Superior temporal gyrus (tissue), 1 donor: ENCODE results near the gene CFAP20DC.
A peak's percentile ranks its signal among the peaks of the same experiment; 100 is the strongest.
"Not testable (repeated sequence)": the region's sequence is repeated elsewhere in the genome, so short reads cannot be mapped to it uniquely, and the experiment has no call there.

Experiments used
- DNase-seq: peaks from one replicate; pipeline ENCODE4 v3.0.0-alpha.2; 2016; ENCODE audit errors: extremely low spot score

The CFAP20DC gene

DNA sequence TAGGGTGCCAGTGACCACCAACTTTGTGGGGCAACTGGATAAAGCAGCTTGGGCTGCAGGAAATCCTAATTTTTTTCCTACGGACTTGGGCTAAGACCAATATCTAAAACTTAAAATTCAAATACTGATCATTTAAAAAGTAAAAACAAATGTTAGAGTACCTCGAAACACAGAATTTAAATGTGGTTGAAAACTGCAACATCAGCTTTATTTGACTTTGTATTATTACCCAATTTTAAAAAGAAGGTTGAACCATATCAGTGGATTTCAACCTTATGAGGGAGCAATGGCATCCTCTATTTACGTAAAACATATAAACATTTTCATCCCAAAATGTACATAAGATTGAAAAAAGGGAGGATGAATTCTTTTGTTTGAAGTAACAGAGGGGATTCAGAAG, 26.2 kb downstream of the CFAP20DC start:
- no peak for DNase-seq

DNA sequence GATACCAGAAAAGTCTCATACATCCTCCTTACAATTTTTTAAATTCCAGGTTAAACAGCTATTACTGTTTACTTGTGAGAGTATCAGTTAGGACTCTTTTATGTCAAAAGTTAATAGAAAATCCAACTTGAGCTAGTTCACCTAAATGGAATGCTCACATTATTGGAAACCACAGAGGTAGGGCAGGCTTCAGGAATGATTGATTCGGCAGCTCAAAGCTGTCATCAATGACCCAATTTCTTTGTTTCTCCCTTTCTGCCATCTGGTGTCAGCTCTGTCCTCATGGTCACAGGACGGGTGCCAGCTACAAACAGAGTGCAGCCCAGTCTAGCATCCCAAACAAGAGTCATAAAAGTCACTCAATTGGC, 32.2 kb downstream of the CFAP20DC start:
- no peak for DNase-seq

DNA sequence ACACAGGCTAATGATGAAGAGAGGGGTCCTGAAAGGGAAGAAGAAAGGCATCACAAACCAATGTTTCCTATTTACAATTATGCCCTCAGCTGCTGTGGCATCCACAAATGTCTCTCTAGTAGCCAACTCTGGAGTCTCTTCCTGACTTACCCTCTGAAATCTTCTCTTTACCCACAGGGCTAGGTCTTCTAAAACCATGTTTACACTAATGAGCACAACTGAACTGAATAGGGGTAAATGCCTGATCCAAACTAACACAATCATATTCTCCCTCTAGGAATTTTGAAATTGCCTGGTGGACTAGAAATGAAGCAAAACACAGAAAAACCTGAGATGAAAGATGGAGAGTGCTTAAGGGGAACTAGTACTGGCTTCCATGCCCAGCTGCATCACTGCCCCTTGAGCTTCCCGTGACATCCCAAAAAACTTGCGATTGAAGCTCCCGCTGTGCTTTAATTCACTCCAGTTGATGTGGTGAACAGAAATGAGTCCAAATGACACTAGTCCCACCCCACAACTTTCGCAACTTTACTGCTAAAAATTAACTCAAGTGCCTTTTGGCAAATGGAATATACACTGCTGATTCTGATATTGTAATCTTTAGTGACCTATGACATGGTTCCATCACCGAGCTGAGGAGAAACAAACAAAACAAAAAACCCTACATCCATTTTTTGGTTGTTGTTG, 32.8 kb downstream of the CFAP20DC start:
- no peak for DNase-seq

DNA sequence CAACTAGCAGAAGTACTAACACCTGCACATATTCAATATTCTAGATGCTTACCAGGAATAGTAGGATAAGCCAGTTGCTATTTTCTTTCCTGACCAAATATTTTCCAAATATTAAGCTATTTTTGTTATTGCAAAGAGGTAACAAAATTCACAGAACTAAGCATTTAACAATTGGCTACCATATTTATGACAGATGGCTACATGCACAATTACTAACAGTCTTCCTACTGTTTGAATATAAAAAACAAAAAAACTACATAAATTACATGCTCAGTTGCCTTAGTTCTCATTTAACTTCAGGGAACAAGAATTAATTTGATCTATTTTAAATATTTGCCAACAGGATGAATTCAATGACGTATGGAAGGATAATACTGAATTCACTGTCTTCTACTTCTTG, 36.2 kb downstream of the CFAP20DC start:
- DNase-seq, result no peak

DNA sequence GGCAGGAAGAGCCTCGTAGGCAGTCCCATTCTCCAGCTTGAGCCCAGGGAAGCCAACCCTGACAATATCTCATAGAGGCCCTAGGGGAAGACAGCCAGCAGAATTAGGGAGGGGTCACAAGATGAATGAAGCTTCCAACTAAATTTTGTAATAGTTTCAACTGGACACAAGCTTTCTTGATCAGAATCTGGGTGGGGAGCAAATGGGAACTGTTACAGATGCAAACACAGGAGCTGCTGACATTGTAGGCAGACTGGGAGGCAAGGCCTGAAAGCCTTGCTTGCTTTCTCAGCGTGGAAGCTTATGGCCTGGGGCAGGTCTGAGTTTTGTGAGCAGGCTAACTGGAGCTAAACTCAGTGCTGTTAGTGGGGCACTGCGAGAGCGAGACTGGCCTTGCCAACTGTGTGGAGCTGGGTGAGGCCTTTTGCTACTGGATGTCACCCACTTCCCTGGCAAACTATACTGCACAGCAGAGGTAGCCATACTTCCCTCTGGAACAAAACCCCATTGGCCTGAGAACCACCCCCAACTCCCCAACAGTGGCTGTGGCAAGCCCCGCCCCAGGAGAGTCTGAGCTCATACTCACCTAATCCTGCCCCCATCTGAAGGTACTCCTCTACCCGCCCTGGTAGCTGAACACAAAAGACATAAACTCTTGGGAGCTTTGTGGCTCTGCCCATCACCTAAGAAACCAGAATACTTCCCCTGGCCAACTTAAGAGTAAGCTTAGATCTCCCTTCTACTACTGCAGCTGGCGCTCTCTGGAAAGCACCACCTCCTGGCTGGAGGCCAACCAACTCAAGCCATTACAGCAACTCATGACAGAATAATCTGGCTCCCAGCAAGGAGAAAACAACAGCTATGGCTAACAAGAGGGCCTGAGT, 42.9 kb downstream of the CFAP20DC start:
- DNase-seq, result no peak

DNA sequence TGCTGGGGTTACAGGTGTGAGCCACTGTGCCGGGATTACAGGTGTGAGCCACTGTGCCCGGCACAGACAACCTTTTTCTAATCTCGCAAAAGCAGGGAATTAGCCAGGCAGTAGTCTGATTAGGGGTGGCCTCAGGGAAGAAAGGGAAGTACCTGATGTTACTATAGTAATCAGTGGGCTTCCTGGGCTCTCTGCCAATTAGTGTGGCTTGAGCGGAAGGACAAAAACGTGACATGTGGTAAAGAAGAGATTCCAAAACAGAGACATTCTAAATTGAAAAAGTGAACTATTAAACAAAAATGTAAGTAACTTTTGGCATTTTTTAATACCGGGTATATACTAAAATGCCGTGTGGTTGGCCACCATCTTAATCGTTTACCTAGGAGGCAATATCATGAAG, 48.1 kb downstream of the CFAP20DC start:
- DNase-seq, result no peak

DNA sequence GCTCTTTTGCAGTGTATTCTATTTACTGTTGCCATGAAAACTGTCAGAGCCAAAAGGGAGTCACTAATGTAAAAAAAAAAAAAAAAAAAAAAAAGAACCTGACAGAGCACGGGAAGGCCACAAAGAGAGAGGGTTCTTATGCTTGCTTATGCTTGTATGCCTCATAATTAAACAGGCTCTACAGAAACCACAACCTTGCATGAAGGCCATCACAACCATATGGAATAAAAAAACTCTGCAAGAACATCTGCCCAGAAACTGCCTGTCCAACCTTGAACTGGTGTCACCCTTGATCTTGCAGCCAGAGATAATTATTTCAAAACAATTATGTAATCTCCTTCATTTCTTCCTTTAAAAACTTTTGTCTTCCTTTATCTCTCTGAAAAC, 50.1 kb downstream of the CFAP20DC start:
- no peak for DNase-seq

DNA sequence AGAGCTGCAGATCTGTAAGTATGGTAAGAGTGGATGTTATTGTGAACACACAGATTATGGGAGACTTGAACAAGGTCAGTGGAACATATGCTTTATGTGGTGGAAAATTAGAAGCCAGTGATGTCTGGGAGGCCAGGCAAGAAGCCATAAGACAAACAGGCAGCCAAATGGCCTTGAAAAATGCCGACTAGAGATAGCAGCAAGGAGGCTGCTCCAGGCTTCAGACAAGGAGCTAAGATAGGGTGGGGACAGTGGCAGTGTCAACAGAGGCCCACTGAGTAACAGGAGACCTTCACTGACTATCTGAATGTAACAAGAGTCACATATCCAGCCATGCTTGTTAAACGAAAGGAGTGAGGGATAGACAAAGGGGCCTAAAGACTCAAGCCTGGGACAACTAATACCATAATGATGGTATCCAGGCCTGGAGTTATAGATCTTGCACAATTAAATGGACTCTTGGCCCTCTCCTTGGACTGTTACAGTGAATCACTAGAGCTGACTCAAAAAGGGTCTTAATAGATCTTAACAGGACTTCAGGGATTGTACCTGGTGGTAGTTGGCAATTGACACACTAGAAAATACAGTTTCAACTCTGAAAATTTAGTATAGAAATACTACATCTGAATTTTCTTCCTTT, 50.6 kb downstream of the CFAP20DC start:
- no peak for DNase-seq

DNA sequence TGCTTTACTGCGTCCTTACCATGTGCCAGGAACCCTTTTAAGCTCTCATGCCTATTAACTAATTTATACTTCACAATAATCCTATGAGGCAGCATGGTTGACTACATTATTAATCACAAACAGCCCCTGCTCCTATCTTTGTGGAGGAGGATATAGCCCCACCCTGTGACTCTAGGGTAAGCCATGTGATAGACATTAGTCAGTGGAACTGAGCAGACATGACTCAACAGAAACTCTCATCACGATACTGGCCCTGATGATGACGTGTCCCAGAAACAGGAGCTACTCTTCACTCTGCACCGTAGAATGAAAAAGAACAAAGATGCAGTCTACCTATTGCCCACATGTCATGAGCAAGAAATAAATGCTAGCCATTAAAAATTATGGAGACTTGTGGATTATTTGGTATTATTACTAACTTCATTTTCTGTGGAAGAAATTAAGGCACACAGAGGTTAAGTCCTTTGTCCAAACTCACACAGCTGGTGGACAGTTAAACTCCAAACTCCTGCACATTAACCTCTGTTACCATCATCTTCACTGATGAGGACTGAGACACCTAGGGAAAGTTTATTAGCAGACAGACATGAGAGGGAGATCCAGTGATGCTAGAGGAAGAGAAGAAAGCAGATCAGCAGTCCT, 51.2 kb downstream of the CFAP20DC start:
- DNase-seq, result no peak

DNA sequence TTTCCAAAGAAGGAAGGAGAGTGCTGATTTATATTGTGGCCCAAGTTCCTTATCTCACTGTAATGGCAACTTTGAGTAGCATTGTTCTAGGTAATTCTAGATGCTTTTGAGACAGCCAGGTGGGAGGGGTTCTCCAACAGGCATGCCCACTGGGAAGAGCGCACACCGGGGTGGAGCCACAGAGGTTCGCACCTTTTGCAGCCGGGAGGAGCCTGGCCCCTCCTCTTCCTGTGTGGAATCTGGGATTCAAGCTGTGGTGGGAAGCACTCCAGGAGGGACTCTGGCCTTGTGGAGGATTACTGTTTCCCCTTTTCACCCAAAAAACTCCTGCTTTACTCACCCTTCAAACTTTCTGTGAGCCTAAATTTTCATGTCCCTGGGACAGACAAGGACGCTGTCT, 53.1 kb downstream of the CFAP20DC start:
- no peak for DNase-seq

DNA sequence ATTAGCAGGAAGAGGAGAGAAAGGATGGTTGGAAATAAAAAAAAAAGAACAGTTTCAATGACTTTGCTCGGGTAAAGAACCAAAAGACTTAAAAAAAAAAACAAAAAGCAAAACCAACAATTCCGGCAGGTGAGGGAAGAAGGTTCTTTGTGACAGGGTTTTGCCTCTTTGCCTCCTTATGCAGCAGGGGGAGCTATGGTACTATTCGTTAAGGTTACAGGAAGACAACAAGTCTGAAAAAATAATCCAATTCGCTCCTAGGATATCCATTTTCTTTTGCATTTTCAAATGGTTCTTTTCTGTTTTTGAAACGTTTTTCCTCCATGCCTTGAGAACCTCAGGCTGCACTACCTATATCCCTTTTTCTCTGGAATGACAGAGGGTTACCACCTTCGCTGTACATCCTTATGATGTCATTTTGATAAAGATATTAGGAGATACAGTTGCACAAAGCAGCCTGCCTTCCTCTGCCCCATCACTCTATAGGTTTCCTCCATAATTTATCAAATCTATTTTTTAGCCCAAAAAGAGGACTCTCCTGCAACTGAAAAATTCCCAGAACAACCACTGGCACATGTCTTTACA, 55.0 kb downstream of the CFAP20DC start:
- peak; percentile 73 for DNase-seq

DNA sequence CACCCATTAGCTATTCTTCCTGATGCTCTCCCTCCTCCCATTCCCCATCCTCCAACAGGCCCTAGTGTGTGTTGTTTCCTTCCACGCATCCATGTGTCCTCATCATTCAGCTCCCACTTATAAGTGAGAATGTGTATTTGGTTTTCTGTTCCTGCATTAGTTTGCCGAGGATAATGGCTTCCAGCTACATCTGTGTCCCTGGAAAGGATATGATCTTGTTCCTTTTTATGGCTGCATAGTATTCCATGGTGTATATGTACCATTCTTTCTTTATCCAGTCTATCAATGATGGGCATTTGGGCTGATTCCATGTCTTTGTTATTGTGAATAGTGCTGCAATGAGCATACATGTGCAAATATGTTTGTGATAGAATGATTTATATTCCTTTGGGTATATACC, 56.3 kb downstream of the CFAP20DC start:
- no peak for DNase-seq

DNA sequence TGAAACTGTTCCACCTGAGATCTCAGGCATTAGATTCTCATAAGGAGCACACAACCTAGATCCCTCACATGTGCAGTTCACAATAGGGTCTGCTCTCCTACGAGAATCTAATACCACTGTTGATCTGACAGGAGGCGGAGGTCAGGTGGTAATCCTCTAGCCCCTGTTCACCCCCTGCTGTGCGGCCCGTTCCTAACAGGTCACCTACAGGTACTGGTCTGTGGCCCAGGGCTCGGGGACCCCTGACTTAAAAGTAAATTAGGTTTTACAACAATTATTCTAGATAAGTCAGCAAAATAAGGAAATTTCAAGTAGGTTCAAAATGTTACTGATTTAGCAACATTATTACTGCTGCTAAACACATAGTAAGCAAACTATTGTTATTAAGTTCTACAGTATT, 58.2 kb downstream of the CFAP20DC start:
- DNase-seq, result no peak

DNA sequence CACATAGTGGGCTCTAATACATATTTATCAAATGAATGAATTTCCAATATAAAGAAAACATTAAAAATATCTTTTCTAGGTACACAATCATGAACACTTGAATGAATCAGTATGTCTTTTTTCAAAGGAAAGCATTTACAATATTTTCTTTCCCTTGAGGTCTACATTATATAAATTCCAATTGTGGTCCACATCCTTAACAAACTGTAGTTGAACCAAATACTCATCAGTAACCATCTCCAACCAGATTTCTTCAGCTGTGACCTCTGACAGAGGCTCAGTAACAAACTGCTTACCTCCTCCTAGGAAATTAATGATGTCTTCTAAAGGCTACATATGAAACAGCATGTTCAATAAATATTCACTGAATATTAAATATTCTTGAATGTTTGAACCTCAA, 58.8 kb downstream of the CFAP20DC start:
- DNase-seq, result no peak

DNA sequence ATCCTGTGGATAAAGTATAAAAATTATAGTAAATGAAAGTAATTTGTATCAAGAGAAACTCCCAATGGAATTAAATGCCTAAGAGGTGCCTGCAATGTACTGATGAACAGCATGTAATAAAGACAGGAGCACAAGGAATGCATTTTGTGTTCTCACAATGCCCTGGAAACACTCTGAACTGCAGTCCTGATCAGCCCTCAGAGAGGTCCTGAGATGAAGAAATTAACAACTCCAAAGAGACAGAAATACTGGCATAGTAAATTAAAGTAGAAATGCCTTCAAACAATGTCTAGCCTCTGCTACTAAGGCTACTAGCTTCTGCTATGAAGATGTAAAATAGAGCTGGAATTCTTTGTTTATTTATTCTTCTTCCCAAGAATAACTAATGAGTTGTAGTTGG, 59.9 kb downstream of the CFAP20DC start:
- DNase-seq, result no peak

DNA sequence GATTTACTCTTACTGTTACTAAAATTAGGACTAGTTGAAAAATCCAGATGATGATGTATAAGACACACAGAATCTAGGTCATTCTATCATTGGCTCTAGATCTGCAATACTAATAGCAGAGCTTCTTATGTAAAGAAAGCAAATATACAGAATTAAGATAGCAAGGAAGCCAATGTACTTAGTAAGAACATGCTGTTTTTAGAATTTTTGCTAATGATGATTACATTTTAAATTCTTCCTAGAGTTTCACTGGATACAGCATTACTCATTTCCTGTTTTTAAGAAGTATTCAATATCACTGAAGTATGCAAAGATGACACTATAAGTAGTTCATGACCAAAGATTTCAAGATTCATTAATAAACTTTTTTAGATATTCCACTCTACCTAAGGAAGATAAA, 60.7 kb downstream of the CFAP20DC start:
- no peak for DNase-seq

DNA sequence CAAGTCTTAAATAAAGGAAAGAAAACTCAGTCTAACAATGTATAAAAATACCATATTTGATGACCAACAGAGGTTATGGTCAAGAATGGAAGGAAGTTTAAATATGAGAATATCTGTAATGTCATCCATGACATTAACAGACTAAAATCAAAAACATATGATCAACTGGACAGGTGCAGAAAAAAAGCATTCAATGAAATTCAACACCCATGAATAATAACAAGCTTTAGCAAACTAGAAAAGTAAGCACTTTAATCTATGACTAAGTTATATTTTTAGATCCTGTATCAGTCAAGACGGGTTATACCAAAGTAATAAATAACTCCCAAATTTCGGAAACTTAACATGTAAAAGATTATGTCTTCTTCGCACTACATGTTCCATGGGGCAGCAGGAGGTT, 61.8 kb downstream of the CFAP20DC start:
- DNase-seq, result no peak

DNA sequence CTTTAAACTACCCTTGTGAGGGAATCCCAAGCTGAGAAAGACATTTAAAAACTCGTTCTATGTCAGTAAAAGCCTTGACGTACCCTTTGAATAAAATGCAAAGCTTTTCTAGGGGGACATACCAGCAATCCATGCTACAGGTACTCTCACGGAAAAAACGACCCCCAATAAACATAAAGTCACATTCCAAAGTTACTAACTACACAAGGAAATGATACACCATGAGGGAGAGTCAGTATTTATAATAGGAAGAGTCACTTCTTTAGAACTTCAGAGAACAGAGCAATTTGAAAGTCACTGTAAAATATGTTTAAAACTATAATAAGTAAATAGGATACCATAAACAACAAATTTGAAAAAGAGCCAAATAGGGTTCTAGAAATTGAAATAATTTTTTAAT, 63.2 kb downstream of the CFAP20DC start:
- no peak for DNase-seq

DNA sequence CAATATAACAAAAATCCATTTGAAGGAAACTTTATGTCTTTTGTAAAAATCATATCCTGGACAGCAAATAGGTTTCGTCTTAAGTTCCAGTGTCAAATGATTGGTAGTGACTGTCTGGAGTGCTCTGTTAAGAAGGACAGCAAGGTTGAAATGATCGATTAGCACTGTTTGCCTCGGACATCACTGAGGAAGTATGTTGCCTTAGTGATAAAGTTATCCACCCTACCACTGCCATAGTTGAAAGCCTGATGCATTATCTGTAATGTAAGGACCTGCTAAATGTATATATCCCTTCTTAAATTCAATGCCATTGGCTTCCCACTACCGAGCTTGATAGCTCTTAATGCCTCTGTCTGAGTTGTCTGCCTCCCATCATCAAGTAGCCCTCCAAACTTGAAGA, 70.0 kb downstream of the CFAP20DC start:
- no peak for DNase-seq

DNA sequence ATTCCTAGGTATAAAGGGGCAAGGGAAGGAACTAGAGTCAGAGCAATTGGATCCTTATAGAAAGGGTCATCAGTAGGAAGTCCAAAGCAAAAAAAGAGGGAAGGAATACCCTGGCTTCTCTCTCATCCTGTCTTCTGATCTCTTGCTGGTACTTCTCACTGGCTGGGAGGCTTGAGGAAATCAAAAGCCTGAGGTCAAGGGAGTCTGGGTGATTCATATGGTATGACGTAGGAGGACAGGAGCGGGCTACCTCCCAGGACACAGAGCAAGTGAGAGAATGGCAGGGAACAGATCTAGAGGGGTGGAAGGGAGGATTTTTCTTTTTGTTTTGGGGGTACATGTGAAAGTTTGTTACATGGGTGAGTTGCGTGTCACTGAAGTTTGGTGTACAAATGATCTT, 76.0 kb downstream of the CFAP20DC start:
- DNase-seq, result no peak

DNA sequence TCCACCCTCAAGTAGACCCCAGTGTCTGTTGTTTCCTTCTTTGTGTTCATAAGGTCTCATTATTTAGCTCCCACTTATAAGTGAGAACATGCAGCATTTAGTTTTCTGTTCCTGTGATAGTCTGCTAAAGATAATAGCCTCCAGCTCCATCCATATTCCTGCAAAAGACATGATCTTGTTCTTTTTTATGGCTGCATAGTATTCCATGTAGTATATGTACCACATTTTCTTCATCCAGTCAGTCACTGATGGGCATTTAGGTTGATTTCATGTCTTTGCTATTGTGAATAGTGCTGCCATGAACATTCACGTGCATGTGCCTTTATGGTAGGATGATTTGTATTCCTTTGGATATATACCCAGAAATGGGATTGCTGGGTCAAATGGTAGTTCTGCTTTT, 82.0 kb downstream of the CFAP20DC start:
- not testable (repeated sequence) for DNase-seq

DNA sequence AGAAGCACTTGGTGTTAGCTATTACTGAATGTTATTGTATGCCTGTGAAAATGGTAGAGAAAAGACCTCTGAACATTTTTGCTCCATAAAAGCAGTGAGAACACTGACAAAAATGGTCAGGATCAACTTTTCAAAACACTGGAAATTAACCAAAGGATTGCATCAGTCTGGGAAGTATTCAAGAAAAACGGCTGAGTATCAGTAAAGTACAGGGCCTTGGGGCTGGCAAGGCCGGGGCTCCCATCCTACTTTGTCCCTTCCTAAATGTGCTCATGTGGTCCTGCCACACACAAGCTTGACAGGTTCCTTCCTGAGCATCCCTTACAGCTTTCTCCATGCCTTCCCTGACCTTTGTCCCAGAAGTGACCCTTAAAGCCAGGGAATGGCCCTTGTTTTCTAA, 84.0 kb downstream of the CFAP20DC start:
- DNase-seq, result no peak
